HG03045 (cell line): Measurements from ENCODE around the gene SLC17A7.
"Not testable (repeated sequence)": the region's sequence is repeated elsewhere in the genome, so short reads cannot be mapped to it uniquely, and the experiment has no call there.

Experiments used
- ATAC-seq: cut with Tn5 transposase; IDR thresholded peaks from one replicate; pipeline ENCODE4 v1.9.1; 2021; ENCODE audit warnings: mild to moderate bottlenecking, moderate library complexity; ENCODE audit not compliant: unreplicated experiment

The SLC17A7 gene

GRCh38 chr19:49445997-49446396, 4.7 kb upstream of the SLC17A7 start:
- ATAC-seq = no peak

GRCh38 chr19:49444100-49444700, 2.9 kb upstream of the SLC17A7 start:
- not testable (repeated sequence) for ATAC-seq

- peak; percentile 73 for ATAC-seq
Measured at GRCh38 chr19:49443366-49444099, 2.2 kb upstream of the SLC17A7 start.

GRCh38 chr19:49442771-49443365, 1.5 kb upstream of the SLC17A7 start:
- peak; percentile 18 for ATAC-seq

GRCh38 chr19:49442354-49442753, 1.0 kb upstream of the SLC17A7 start:
- no peak for ATAC-seq

- no peak for ATAC-seq
Measured at GRCh38 chr19:49441960-49442350, 628 bp upstream of the SLC17A7 start.

GRCh38 chr19:49440439-49441209, 703 bp downstream of the SLC17A7 start:
- ATAC-seq = no peak

GRCh38 chr19:49439836-49440235, 1.5 kb downstream of the SLC17A7 start:
- ATAC-seq = no peak

- ATAC-seq = no peak
Measured at GRCh38 chr19:49438261-49438660, 3.1 kb downstream of the SLC17A7 start.

GRCh38 chr19:49437231-49437630, 4.1 kb downstream of the SLC17A7 start:
- no peak for ATAC-seq

- ATAC-seq = no peak
Measured at GRCh38 chr19:49436381-49437017, 4.8 kb downstream of the SLC17A7 start.

- no peak for ATAC-seq
Measured at GRCh38 chr19:49435670-49436069, 5.7 kb downstream of the SLC17A7 start.

- ATAC-seq = no peak
Measured at GRCh38 chr19:49434907-49435583, 6.3 kb downstream of the SLC17A7 start.

- no peak for ATAC-seq
Measured at GRCh38 chr19:49433240-49433901, 8.0 kb downstream of the SLC17A7 start.

GRCh38 chr19:49432141-49433073, 8.9 kb downstream of the SLC17A7 start:
- ATAC-seq = no peak

- no peak for ATAC-seq
Measured at GRCh38 chr19:49431330-49431749, 10.0 kb downstream of the SLC17A7 start.

GRCh38 chr19:49430678-49431329, 10.5 kb downstream of the SLC17A7 start:
- ATAC-seq = no peak

- ATAC-seq = no peak
Measured at GRCh38 chr19:49430172-49430677, 11.1 kb downstream of the SLC17A7 start.
